SH-SY5Y (cell line): ENCODE results near the gene PRIM2.

Experiments used
- GATA2 ChIP-seq: IDR thresholded peaks from 2 replicates; pipeline ENCODE4 v1.6.1; 2011; ENCODE audit warnings: mild to moderate bottlenecking, low read depth, low read length
- GATA3 ChIP-seq: IDR thresholded peaks from 2 replicates; pipeline ENCODE4 v1.6.1; 2011; ENCODE audit warnings: low read depth, mild to moderate bottlenecking, low read length, moderate library complexity

- no peak for TF ChIP-seq GATA3
- TF ChIP-seq GATA2 = no peak
Measured at GRCh38 chr6:57327311-57327710, 9.9 kb downstream of the PRIM2 start.
